ENCODE results near the gene DNAJB1.
A peak's percentile ranks its signal among the peaks of the same experiment; 100 is the strongest.

Gene DNAJB1

DNA sequence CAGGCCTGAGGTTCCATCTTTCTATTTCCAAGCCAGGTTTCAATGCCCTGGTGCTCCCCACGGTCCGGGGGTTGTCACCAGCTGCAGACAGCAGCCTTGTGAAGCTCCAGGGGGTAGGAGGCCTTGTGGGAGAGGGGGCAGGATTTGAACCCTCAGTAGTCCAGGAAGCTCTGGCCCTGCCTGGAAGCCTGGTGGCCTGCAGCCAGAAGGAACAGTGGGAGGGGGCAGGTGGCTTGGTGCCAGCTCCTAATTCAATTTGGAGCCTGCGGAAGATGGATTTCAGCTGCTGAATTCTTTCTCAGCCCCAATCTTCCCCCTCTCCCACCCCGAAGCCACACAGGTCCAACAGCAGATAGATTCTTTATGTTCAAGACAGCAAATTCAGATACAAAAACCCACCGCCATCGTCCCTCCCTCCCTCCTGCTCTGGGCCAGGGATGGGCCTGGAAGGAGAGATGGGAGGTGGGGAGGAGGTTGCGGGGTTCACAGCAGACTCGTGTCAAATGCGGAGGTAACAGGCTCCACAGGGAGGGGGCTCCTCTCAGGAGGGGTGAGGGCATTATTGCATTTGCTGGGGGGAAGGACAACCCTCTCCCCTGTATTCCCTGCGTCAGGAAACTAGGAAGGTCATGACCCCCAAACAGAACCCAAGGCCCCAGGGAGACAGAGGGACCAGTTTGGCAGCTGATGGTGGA is 40.6 kb downstream of the DNAJB1 start:
- TF ChIP-seq, protein P1, sequence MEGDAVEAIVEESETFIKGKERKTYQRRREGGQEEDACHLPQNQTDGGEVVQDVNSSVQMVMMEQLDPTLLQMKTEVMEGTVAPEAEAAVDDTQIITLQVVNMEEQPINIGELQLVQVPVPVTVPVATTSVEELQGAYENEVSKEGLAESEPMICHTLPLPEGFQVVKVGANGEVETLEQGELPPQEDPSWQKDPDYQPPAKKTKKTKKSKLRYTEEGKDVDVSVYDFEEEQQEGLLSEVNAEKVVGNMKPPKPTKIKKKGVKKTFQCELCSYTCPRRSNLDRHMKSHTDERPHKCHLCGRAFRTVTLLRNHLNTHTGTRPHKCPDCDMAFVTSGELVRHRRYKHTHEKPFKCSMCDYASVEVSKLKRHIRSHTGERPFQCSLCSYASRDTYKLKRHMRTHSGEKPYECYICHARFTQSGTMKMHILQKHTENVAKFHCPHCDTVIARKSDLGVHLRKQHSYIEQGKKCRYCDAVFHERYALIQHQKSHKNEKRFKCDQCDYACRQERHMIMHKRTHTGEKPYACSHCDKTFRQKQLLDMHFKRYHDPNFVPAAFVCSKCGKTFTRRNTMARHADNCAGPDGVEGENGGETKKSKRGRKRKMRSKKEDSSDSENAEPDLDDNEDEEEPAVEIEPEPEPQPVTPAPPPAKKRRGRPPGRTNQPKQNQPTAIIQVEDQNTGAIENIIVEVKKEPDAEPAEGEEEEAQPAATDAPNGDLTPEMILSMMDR (IDR thresholded peaks at IDR 0.05; ENCODE audit: insufficient read depth, low read length, missing control alignments), result no peak
- no peak for DNase-seq (ENCODE audit: low read depth, low spot score)
- H3K4me3 ChIP-seq (ENCODE audit: low read depth, low read length), result no peak overlapping the region
- ChIA-PET CTCF (interaction anchor here (1.1 to 6.2 kb wide), 4 partner anchors 10 to 58 kb away, joined by 3 to 78 read pairs (median 20); no protein-coding TSS in a partner anchor), POLR2A (no interaction called here)

DNA sequence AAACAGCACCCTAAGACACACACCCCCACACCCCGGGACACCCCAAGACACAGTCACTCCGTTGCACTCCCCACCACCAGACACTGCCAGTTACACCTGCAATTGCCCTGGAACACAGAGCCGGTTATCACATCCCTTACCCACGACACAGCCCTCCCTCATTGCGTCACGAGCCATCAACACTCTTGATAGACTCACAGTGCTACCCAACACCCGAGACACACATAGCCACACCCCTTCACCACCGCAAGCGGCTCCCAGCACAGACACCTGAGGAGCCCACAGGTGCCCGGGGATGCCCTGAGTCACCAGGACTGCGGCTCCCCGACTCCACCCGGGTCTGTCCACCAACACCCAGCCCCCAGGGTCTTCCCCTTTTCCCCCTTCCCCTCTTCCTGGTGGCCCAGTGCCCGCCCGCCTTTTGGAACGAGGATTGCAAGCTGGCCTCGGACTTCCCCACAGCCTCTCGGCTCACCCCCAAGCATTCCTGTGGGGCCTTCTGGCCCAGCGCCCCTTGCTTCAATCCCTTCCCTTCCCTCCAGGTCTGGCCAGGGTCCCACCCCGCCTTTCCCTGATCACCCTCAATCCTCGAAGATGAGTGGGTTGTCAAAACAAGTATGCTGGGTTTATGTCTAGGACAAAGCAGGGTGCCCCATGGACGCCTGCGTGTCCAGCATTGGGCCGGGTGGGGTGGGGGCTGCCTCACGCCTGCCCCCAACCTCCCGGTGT is 41.4 kb downstream of the DNAJB1 start:
- DNase-seq (ENCODE audit: low read depth, low spot score), result no peak
- TF ChIP-seq, protein P1 (IDR thresholded peaks at IDR 0.05; ENCODE audit: insufficient read depth, low read length, missing control alignments), result no peak
- POLR2A ChIA-PET, result no interaction called here
- CTCF ChIA-PET, result interaction anchor here (1.6 to 6.2 kb wide), 2 partner anchors 9 to 14 kb away, joined by 3 to 78 read pairs; no protein-coding TSS in a partner anchor
- no peak overlapping the region for H3K4me3 ChIP-seq (ENCODE audit: low read depth, low read length)

DNA sequence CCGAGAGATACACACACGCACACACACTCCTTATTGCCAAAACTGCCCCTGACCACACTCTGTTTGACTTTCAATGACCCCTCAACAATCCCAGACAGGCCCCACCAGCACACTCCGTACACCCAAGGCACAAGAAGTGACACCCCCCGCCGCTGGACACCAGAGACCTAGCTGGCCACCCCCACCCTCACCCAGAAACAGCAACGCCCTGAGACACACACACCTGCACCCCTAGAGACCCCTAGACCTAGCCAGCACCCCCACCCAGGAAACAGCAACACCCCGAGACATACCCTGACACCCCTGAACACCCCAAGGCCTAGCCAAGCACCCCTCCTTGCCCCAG is 41.9 kb downstream of the DNAJB1 start:
- TF ChIP-seq, protein P1 (IDR thresholded peaks at IDR 0.05; ENCODE audit: insufficient read depth, low read length, missing control alignments), result no peak
- DNase-seq (ENCODE audit: low read depth, low spot score), result no peak
- ChIA-PET POLR2A (no interaction called here), CTCF (interaction anchor here (1.5 kb wide), 1 partner anchor 8 kb away, joined by 5 read pairs; no protein-coding TSS in a partner anchor)
- no peak overlapping the region for H3K4me3 ChIP-seq (ENCODE audit: low read depth, low read length)

DNA sequence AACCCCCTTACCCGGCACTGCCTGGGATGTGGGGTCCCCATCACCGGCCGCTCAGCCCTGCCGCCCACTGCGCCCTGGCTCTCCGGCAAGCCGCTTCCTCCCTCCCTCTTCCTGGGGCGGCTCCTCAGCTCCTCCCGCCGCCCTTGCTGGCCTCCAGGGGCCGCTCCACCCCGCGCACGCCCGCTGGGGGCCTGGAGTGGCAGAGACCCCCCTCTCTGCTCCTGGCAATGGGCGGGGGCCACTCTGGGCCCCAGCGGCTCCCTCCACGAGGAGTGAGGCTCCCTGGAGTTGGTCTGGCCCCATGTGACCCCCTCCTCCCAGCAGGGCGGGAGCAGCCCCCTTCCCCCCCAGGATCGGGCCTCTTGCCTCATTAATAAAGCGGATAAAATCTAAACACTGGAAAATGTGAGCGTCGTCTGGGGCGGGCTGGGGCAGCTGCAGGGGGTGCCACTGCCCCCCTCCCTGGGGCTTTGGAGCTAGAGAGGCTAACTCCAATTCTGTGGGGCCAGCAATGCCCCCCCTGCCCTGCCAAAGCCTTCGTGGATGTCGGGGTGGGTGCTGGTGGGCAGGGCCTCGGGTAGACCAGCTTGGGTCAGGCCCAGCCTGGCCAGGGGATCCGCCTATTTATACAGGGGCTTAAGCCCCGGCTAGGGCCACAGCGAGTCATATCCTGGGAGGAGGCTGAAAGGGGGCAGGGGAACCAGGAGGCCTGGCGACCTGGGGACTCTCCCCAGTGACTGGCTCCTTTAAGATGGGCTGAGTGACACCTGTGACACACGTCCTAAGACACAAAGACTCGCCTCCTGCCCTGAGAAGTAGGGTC is 42.7 kb downstream of the DNAJB1 start, which contains the start of gene PTGER1:
Gene PTGER1, minus strand, starts transcription at position 104 of the 823 bp plus-strand sequence. CDS start 1,034 bp downstream, outside the sequence.
- peak within 1 kb of the TSS; percentile 46 for H3K4me3 ChIP-seq (ENCODE audit: low read depth, low read length)
- ChIA-PET POLR2A (interaction anchor here (1.4 kb wide), 1 partner anchor 42 kb away, joined by 3 read pairs; the partner anchor contains the start of gene DNAJB1), CTCF (interaction anchor here (0.6 to 1.6 kb wide), 5 partner anchors 8 to 44 kb away, joined by 3 to 5 read pairs (median 3); partner anchors contain the start of gene GIPC1)
- no peak for DNase-seq (ENCODE audit: low read depth, low spot score)
- TF ChIP-seq, protein P1 (IDR thresholded peaks at IDR 0.05; ENCODE audit: insufficient read depth, low read length, missing control alignments), result peak; percentile 61

DNA sequence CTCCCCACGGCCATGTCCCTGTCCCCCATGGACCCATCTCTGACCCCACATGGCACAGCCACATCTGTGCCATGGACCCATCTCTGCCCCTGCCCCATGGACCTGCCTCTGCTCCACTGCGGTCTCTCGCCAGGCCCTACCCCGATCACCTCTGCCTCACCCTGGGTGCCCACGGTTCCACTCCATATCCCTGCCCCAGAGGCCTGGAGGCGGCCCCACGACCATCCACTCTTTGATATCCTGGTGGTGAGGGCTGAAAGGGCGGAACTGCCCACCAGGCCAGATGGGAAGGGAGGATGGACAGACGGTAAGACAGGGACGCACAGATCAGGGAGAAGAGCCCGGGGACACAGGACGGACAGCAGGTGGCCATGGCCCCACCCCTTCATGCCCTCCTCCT is 43.4 kb downstream of the DNAJB1 start:
- TF ChIP-seq, protein P1 (IDR thresholded peaks at IDR 0.05; ENCODE audit: insufficient read depth, low read length, missing control alignments), result no peak
- peak overlapping the region; percentile 46 for H3K4me3 ChIP-seq (ENCODE audit: low read depth, low read length)
- ChIA-PET CTCF (interaction anchor here (0.6 to 1.6 kb wide), 6 partner anchors 9 to 43 kb away, joined by 3 to 5 read pairs (median 3); partner anchors contain the start of gene GIPC1), POLR2A (interaction anchor here (1.4 kb wide), 1 partner anchor 43 kb away, joined by 3 read pairs; the partner anchor contains the start of gene DNAJB1)
- DNase-seq (ENCODE audit: low read depth, low spot score), result no peak
